Erythroblast (primary cell): ENCODE data around the gene MRPS5.

ENCODE experiments used
- DNase-seq, 2 experiments: peaks; one replicate each; lab custom pipeline; 2025; lab: John Stamatoyannopoulos, UW
- GATA1 ChIP-seq: IDR thresholded peaks from 2 replicates; pipeline ENCODE4 v1.6.1; 2011; ENCODE audit warnings: low read depth, mild to moderate bottlenecking, control low read depth, low read length, moderate library complexity
- POLR2A ChIP-seq: IDR thresholded peaks from 2 replicates; pipeline ENCODE4 v1.6.1; 2011; ENCODE audit warnings: mild to moderate bottlenecking, low read length

MRPS5 gene

GRCh38 chr2:95121407-95122196 is at the start of gene MRPS5:
Gene MRPS5 (minus strand): TSS chr2:95121808. CDS start chr2:95121791, 17 bp downstream.
- TF ChIP-seq GATA1 (no peak), POLR2A (peak; percentile 67)
- peak; percentile 86 to 90 for DNase-seq

- TF ChIP-seq GATA1 (no peak), POLR2A (no peak)
Measured at GRCh38 chr2:95166065-95166763, 44.6 kb upstream of the MRPS5 start.

DNA sequence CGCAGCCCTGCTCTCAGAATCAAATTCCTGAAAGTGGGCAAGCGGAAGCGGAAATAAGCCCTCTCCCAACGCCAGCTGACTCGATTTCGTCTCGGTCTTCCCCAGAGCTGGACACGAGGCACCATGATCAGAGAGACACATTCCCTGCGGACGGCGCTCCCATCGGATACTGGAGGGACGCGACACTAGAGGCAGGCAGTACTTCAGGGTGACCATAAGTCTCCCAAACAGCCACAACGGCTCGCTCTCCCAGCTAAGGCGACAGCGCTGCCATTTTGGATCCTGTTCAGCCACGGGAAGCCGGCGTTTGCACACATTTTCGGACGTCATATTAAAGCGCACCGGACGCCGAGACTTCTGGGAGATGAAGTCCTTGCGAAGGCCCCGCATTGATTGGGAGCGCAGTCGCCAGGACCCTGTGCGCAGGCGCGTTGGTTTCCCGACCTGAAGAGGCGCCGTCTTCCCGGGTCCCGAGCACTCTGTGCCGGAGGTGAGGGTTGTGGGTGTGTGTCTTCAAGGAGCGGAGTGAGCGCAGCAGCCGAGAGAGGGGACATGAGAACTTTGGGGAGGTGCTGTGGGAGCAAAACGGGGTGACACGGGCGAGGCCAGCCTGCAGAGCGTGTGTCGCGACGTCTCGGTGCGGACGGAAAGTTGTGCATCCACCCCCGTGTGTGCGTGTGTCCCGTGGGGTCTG is 43.9 kb upstream of the MRPS5 start, which contains the start of gene ZNF2:
TSS of gene ZNF2 (plus strand) at position 439 of the 694 bp plus-strand sequence. CDS start 10,418 bp downstream, outside the sequence.
- TF ChIP-seq GATA1: no peak
- TF ChIP-seq POLR2A: peak; percentile 95
- peak; percentile 98 for DNase-seq

More at GRCh38 chr2:95166065-95166763, 44.6 kb upstream of the MRPS5 start:
- no peak for DNase-seq

GRCh38 chr2:95165030-95165370 is 43.4 kb upstream of the MRPS5 start:
- no peak for TF ChIP-seq POLR2A
- no peak for DNase-seq

- peak; percentile 87 to 89 for DNase-seq
- TF ChIP-seq POLR2A: peak; percentile 17
- TF ChIP-seq GATA1: no peak
Measured at GRCh38 chr2:95159690-95160449, 38.3 kb upstream of the MRPS5 start, which contains the start of gene ZNF514. Gene ZNF514 (minus strand): TSS chr2:95159848. CDS start chr2:95153253, 6,595 bp downstream.

GRCh38 chr2:95158891-95159619 is 37.4 kb upstream of the MRPS5 start:
- peak; percentile 77 to 80 for DNase-seq
- TF ChIP-seq POLR2A (no peak), GATA1 (no peak)

GRCh38 chr2:95158441-95158840 is 36.8 kb upstream of the MRPS5 start:
- TF ChIP-seq POLR2A (no peak), GATA1 (no peak)
- DNase-seq: peak in 1 of 2 experiments; percentile 12

DNA sequence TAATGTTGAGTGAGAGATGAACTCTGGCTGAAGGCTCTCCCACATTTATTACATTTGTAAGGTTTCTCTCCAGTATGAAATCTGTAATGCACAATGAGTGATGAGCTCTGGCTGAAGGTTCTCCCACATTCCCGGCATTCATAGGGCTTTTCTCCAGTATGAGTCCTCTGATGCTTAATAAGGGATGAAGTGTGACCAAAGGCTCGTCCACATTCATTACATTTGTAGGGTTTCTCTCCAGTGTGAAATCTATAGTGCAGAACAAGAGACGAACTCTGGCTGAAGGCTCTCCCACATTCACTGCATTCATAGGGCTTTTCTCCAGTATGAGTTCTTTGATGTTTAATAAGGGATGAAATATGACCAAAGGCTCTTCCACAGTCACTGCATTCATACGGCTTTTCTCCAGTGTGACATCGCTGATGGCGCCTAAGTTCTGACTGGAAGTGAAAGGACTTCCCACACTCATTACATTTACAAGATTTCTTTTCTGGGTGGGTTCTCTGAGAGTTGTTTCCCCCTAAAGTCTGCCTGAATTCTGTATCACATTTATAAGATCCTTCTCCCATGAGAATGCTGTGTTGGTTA is 27.9 kb upstream of the MRPS5 start:
- TF ChIP-seq GATA1 (no peak), POLR2A (no peak)
- DNase-seq: no peak

DNA sequence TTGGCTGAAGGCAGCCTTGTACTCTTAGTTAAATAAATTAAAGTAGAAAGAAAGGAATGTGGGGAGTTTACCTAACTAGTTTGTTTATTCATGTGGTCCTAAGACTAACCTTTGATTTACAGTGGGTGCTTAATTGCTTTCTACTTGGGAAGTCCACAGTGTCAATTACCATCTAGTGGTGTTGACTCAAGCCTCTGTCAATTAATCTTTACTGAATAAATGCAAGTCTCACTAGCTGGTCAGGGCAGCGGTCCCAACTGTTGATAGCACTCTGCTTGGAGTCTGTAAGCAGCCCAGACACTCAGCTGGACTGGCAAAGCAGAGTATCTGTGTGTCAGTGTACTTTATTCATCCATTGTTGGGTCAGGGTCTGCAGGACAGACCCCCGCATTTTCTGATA is 22.2 kb upstream of the MRPS5 start:
- no peak for DNase-seq
- TF ChIP-seq GATA1: no peak
- no peak for TF ChIP-seq POLR2A

- DNase-seq: no peak
- TF ChIP-seq POLR2A: no peak
- TF ChIP-seq GATA1: no peak
Measured at GRCh38 chr2:95138702-95139101, 17.1 kb upstream of the MRPS5 start.

DNA sequence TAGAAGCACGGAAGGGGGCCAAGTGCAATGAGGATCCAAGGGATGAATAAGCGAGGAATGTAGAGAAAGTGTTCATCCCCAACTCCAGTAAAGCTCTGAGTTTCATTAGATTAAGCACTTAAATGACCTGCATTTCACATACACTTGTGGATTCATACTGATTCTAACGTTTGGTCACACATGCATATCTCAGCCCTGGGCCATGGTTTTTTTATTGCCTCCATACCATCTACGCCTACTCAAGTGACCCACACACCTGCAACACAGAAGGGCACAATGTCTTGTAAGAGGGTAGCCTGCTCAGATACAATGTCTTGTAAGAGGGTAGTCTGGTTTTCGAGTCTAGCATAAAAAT is 566 bp upstream of the MRPS5 start:
- TF ChIP-seq GATA1: no peak
- TF ChIP-seq POLR2A: no peak
- DNase-seq: no peak

DNA sequence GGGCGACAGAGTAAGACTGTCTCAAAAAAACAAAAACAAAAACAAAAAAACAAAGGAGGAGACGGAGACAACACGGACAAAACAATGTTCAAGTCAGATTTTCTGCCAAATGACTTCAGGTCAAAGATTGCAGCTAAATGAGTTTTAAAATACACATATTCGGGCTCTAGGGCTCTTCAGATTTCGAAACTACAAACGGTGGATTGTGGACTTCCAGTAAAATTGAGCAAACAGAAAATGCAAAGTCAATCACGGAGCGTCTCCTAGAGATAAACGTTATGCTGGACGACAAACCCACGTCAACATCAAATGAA is 558 bp downstream of the MRPS5 start:
- TF ChIP-seq POLR2A (no peak), GATA1 (no peak)
- no peak for DNase-seq
